ENCODE measurements around the gene NACAD. TPM values are rescaled to one million over a fixed set of nuclear protein-coding genes. Genes with fewer than 3 reads are reported as not detected.

Gene NACAD
- total RNA-seq, 4 donors from 2014 or later, result 1.4 to 4.4 (median 3.0) TPM

- DNase-seq (ENCODE audit: low spot score) (no peak), ATAC-seq (ENCODE audit: low FRiP score) (no peak)
- no peak for TF ChIP-seq CTCF (IDR thresholded peaks at IDR 0.05)
Measured at GRCh38 chr7:45078125-45078681, 10.6 kb downstream of the NACAD start.

GRCh38 chr7:45077579-45077978 is 11.2 kb downstream of the NACAD start:
- DNase-seq (ENCODE audit: low spot score) (no peak), ATAC-seq (ENCODE audit: low FRiP score) (no peak)
- no peak for TF ChIP-seq CTCF (IDR thresholded peaks at IDR 0.05)

GRCh38 chr7:45076946-45077345 is 11.8 kb downstream of the NACAD start:
- ATAC-seq (ENCODE audit: low FRiP score) (no peak), DNase-seq (ENCODE audit: low spot score) (no peak)
- TF ChIP-seq CTCF (IDR thresholded peaks at IDR 0.05), result no peak

GRCh38 chr7:45075871-45076796 is 12.6 kb downstream of the NACAD start:
- no peak for TF ChIP-seq CTCF (IDR thresholded peaks at IDR 0.05)
- DNase-seq (ENCODE audit: low spot score) (no peak), ATAC-seq (ENCODE audit: low FRiP score) (no peak)

GRCh38 chr7:45075355-45075644 is 13.5 kb downstream of the NACAD start:
- TF ChIP-seq CTCF (IDR thresholded peaks at IDR 0.05), result no peak
- DNase-seq (ENCODE audit: low spot score) (no peak), ATAC-seq (ENCODE audit: low FRiP score) (no peak)

GRCh38 chr7:45074528-45075354 is 14.0 kb downstream of the NACAD start:
- ATAC-seq (ENCODE audit: low FRiP score), result no peak
- DNase-seq (ENCODE audit: low spot score), result no peak
- no peak for TF ChIP-seq CTCF (IDR thresholded peaks at IDR 0.05)
